Astrocyte (in vitro differentiated cells and primary cell): ENCODE data around the gene ZHX3.

Experiments
- CTCF ChIP-seq: IDR thresholded peaks from 2 replicates; pipeline ENCODE4 v1.5.1; 2011; ENCODE audit warnings: low read depth, mild to moderate bottlenecking, inconsistent platforms, low read length, moderate library complexity; ENCODE audit not compliant: insufficient read depth
- EZH2 ChIP-seq: IDR thresholded peaks from 2 replicates; pipeline ENCODE4 v1.6.1; 2012; ENCODE audit warnings: mild to moderate bottlenecking, low read length, inconsistent platforms; ENCODE audit not compliant: insufficient read depth

- no peak for TF ChIP-seq CTCF
- TF ChIP-seq EZH2: no peak
Measured at GRCh38 chr20:41187668-41188067, 129.9 kb downstream of the ZHX3 start.
